Cardiac muscle cell (in vitro differentiated cells and primary cell): ENCODE measurements around the gene FAM114A2. TPM values are rescaled to one million over a fixed set of nuclear protein-coding genes. Genes with fewer than 3 reads are reported as not detected.

Source experiments
- DNase-seq, 2 donors: peaks; one replicate each; pipeline versions ENCODE4 v3.0.0 to v3.0.0-alpha.2; 2010 to 2017; ENCODE audit warnings: low read depth in 1 of 2, low spot score in 1 of 2
- H3K27ac ChIP-seq: fragments of 200-600 bp; sonication (generic); 2 replicates; pipeline ENCODE4 v1.5.1; 2016
- H3K27me3 ChIP-seq: fragments of 200-600 bp; sonication (generic); 2 replicates; pipeline ENCODE4 v1.6.0; 2016; ENCODE audit warnings: control low read depth
- H3K36me3 ChIP-seq: fragments of 200-600 bp; sonication (generic); 2 replicates; pipeline ENCODE4 v1.5.1; 2016; ENCODE audit warnings: control low read depth
- H3K4me1 ChIP-seq: fragments of 200-600 bp; sonication (generic); 2 replicates; pipeline ENCODE4 v1.8.1; 2017; ENCODE audit warnings: low read depth, mild to moderate bottlenecking, mixed run types
- H3K4me3 ChIP-seq: fragments of 200-600 bp; sonication (generic); 2 replicates; pipeline ENCODE4 v1.5.1; 2016; ENCODE audit warnings: mild to moderate bottlenecking
- H3K9me3 ChIP-seq: fragments of 200-600 bp; sonication (generic); 2 replicates; pipeline ENCODE4 v1.5.1; 2017; ENCODE audit warnings: low read depth, mild to moderate bottlenecking, control low read depth
- CTCF ChIP-seq: IDR thresholded peaks from 2 replicates; pipeline ENCODE4 v1.5.1; 2012; ENCODE audit warnings: low read depth, mild to moderate bottlenecking, low read length
- polyA plus RNA-seq: library from polyadenylated mRNA; unstranded; fragments of >200 nt; fragmentation: Nextera tagmentation; extraction: Ambion mirVana; gene quantifications from 2 replicates; pipeline ENCODE4 v1.2.1, GENCODE V29; 2016
- total RNA-seq: library from RNA; depleted of rRNA; stranded (reverse); fragments of >200 nt; gene quantifications from 2 replicates; pipeline ENCODE4 v1.2.3, GENCODE V29; 2016

FAM114A2 gene
- total and polyA plus RNA-seq, 2 experiments from 2014 or later, result 10.3 to 13.6 TPM

DNA sequence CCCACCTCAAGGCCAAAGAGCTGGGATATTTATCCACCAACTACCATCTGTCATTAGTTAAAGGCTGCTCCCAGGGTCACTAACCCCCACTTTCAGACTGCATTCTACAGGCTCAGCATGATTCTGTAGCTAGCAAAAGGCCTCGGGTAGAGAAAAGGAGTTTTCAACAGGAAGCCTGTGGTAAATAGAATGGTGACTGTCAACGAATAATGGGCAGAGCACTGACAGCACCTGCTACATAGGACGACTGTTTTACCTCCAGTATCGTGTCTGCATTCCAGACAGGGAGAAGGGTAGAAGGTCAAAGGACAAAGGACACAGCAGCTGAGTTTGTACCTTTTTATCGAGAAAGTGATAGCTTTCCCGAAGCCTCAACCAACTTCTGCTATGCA lies 20.3 kb upstream of the FAM114A2 start:
- H3K9me3 ChIP-seq, result no peaks in the 10 kb centered on the region
- H3K36me3 ChIP-seq, result no peaks in the 10 kb centered on the region
- no peaks in the 10 kb centered on the region for H3K4me1 ChIP-seq
- H3K27ac ChIP-seq, result no peak overlapping the region
- DNase-seq, result no peak
- no peak for TF ChIP-seq CTCF
- H3K27me3 ChIP-seq, result no peaks in the 10 kb centered on the region
- no peak overlapping the region for H3K4me3 ChIP-seq

DNA sequence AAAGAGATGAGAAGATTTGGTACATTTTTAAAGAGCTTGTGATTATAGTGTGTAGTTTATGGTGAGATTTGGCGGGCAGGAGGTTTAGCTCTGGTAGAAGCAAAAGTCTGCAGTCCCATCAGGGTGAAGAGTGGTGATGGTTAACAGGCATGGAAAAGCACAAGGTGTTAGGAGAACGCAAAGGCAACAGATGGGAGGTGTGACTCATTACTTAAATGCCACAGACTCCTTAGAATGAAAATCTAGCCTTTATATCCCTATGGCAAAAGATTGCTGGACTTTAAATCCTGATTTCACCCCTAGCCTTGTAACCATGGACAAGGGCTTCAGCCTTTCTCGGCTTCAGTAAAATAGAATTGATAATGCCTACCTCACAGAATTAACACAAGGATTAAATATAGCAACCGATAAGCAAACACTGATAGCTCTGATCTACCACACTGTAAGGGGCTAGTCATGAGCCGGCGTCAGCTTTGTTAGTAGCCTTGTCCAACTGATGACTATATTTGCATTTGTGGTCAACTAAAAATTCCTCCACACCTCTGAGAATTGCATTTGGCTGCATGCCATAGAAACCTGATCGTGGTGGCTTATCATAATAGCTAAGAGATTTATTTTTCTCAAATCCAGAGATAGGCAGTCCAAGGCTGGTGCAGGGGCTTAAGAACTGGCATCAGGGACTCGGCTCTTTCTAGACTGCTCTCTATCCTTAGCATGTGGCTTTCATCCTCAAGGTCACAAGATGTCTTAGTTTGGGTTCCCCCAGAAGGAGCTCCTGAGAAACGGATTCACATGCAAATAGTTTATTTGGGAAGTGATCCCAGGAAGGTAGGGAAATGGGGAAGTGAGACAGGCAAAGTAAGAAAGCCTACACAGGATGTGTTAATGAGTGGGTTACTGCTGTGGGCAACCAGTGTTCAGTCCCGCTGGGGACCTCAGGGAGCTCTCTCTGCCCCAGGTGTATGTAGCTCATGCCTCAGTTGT lies 19.6 kb upstream of the FAM114A2 start:
- peaks cover 6% of the 10 kb centered on the region for H3K36me3 ChIP-seq
- H3K9me3 ChIP-seq, result no peaks in the 10 kb centered on the region
- no peak overlapping the region for H3K27ac ChIP-seq
- no peaks in the 10 kb centered on the region for H3K4me1 ChIP-seq
- H3K27me3 ChIP-seq, result no peaks in the 10 kb centered on the region
- no peak for TF ChIP-seq CTCF
- peak in 1 of 2 donors; percentile 57 for DNase-seq
- H3K4me3 ChIP-seq, result no peak overlapping the region

GRCh38 chr5:154055201-154055600 lies 16.5 kb upstream of the FAM114A2 start:
- H3K36me3 ChIP-seq, result peaks cover 8% of the 10 kb centered on the region
- no peaks in the 10 kb centered on the region for H3K4me1 ChIP-seq
- DNase-seq, result no peak
- no peak overlapping the region for H3K27ac ChIP-seq
- no peaks in the 10 kb centered on the region for H3K27me3 ChIP-seq
- H3K4me3 ChIP-seq, result no peak overlapping the region
- no peaks in the 10 kb centered on the region for H3K9me3 ChIP-seq
- TF ChIP-seq CTCF, result no peak

- no peak for DNase-seq
- no peak overlapping the region for H3K4me3 ChIP-seq
- H3K27me3 ChIP-seq, result no peaks in the 10 kb centered on the region
- peaks cover 8% of the 10 kb centered on the region for H3K36me3 ChIP-seq
- H3K4me1 ChIP-seq, result no peaks in the 10 kb centered on the region
- no peaks in the 10 kb centered on the region for H3K9me3 ChIP-seq
- H3K27ac ChIP-seq, result no peak overlapping the region
- TF ChIP-seq CTCF, result no peak
Measured at GRCh38 chr5:154053468-154053867, 14.8 kb upstream of the FAM114A2 start.

DNA sequence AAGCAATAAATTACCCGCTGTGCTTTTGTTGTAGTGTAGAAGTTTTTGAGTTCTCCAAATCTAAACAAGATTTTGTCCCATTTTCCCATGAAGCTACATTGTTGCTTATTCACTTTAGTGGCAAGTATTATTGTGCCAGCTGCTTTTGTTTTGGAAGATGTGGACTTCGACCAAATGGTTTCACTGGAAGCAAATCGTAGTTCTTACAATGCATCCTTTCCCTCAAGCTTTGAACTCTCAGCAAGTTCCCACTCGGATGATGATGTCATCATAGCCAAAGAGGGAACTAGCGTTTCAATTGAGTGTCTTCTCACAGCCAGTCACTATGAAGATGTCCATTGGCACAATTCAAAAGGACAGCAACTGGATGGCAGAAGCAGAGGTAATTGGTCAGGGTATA lies 10.9 kb upstream of the FAM114A2 start:
- Histone ChIP-seq H3K9me3 (no peaks in the 10 kb centered on the region), H3K27me3 (no peaks in the 10 kb centered on the region), H3K36me3 (peaks cover 8% of the 10 kb centered on the region), H3K4me1 (no peaks in the 10 kb centered on the region), H3K4me3 (no peak overlapping the region), H3K27ac (no peak overlapping the region)
- no peak for TF ChIP-seq CTCF
- DNase-seq, result no peak
